ENCODE results near the gene PLOD2. TPM values are rescaled to one million over a fixed set of nuclear protein-coding genes. Genes with fewer than 3 reads are reported as not detected.

Gene PLOD2
- total and polyA plus RNA-seq, 9 of the 15 experiments (the other 6 are each of a cell fraction or from before 2014, with no cell fraction given): 0.18 to 1.5 (median 0.58) TPM

DNA sequence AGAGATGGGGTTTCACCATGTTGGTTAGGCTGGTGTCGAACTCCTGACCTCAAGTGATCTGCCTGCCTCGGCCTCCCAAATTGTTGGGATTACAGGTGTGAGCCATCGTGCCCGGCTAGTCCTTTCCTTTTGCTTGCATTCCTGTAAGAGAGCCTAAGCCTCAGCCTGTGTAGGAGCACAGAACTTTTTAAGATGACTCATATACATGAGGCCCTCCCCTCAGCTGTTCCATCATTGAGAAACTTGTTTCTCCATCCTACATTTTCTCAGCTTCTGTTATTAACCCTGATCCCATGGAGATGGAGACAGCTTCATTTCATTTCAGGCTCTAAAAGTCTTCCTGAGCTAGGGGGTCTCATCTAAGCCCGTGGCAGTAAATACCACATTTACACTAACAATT is 123.3 kb downstream of the PLOD2 start:
- DNase-seq (ENCODE audit: extremely low read depth in 1 of 4, low spot score in 3 of 4) (no peak), ATAC-seq (no peak), FAIRE-seq (no peak)
- H3K4me2 ChIP-seq (ENCODE audit: insufficient read depth, low read length): no peak overlapping the region
- H3K27me3 ChIP-seq (ENCODE audit: control insufficient read depth in 2 of 2, insufficient read depth in 2 of 2, low read length in 2 of 2): no peaks in the 10 kb centered on the region
- no peaks in the 10 kb centered on the region for H3K4me1 ChIP-seq (replicated peaks in 1 of 2; ENCODE audit: control insufficient read depth in 2 of 2, insufficient read depth in 2 of 2, low read length in 2 of 2)
- WGBS (ENCODE audit: insufficient coverage, low coverage, missing lambda C conversion rate): 0% methylated on average over 5 of the region's 5 CpGs
- no peaks in the 10 kb centered on the region; the same call in none of the 2 replicates for H3K9me3 ChIP-seq (replicated peaks; ENCODE audit: control insufficient read depth, insufficient read depth, low read depth, low read length)
- no TSS peak for BruUV-seq (replicated peaks)
- TF ChIP-seq ETV5 (CRISPR knock-in tag; IDR thresholded peaks at IDR 0.05; ENCODE audit: low read depth) (no peak), CEBPB (tag; IDR thresholded peaks at IDR 0.05) (no peak), RREB1 (CRISPR knock-in tag; IDR thresholded peaks at IDR 0.05) (no peak), L3MBTL2 (IDR thresholded peaks at IDR 0.05) (no peak), TEAD2 (tag; IDR thresholded peaks at IDR 0.05) (no peak), ZNF24 (IDR thresholded peaks at IDR 0.05) (no peak), SLC30A9 (CRISPR knock-in tag; IDR thresholded peaks at IDR 0.05) (no peak), CEBPG (CRISPR knock-in tag; IDR thresholded peaks at IDR 0.05) (no peak), CEBPG (tag; conservative IDR thresholded peaks at IDR 0.05 in 1 of 2, IDR thresholded peaks at IDR 0.05 in 1 of 2) (no peak), ATF7 (IDR thresholded peaks at IDR 0.05) (no peak), SMAD2 (IDR thresholded peaks at IDR 0.05; ENCODE audit: low read depth, low read length) (no peak)
- TF ChIP-seq, protein P1, sequence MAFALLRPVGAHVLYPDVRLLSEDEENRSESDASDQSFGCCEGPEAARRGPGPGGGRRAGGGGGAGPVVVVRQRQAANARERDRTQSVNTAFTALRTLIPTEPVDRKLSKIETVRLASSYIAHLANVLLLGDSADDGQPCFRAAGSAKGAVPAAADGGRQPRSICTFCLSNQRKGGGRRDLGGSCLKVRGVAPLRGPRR (CRISPR knock-in tag; IDR thresholded peaks at IDR 0.05): no peak
- no peak overlapping the region for H3K9ac ChIP-seq (ENCODE audit: insufficient read depth in 1 of 2, low read depth in 2 of 2, low read length in 2 of 2)
- no peaks in the 10 kb centered on the region for H3K36me3 ChIP-seq (ENCODE audit: control insufficient read depth, insufficient read depth, low read length)
- H4K20me1 ChIP-seq (replicated peaks; ENCODE audit: control insufficient read depth, insufficient read depth, low read length): no peaks in the 10 kb centered on the region
- intact Hi-C loops (cut with micrococcal nuclease) (no loop called here), in situ Hi-C loops (cut with MboI) (no loop called here)
- H3K27ac ChIP-seq (ENCODE audit: extremely low read depth, low read depth, low read length): no peak overlapping the region
- H3K79me2 ChIP-seq (ENCODE audit: control insufficient read depth, insufficient read depth, low read length): no peaks in the 10 kb centered on the region
- H3K4me3 ChIP-seq: no peak overlapping the region
- H3K9me1 ChIP-seq (ENCODE audit: control insufficient read depth, insufficient read depth, low read length): no peaks in the 10 kb centered on the region
- CTCF ChIA-PET (ENCODE audit: low intra/inter-chr PET ratio): no interaction called here
- H2AFZ ChIP-seq (ENCODE audit: low read depth, low read length): no peak overlapping the region
- POLR2A ChIA-PET: no interaction called here
